GM06990 (cell line): ENCODE measurements around the gene ANKRD42.

Experiments used
- DNase-seq: peaks from one replicate; pipeline ENCODE4 v3.0.0-alpha.2; 2011; ENCODE audit not compliant: insufficient read length; ENCODE audit errors: extremely low read depth
- H3K27me3 ChIP-seq: replicated peaks from 2 replicates; pipeline ENCODE4 v1.6.0; 2011; ENCODE audit warnings: low read length; ENCODE audit not compliant: control insufficient read depth, insufficient read depth
- H3K36me3 ChIP-seq: 2 replicates; pipeline ENCODE4 v1.5.1; 2011; ENCODE audit warnings: low read length; ENCODE audit not compliant: control insufficient read depth, insufficient read depth
- H3K4me3 ChIP-seq: replicated peaks from 2 replicates; pipeline ENCODE4 v1.5.1; 2011; ENCODE audit warnings: low read depth, mild to moderate bottlenecking, control low read depth, low read length
- CTCF ChIP-seq: IDR thresholded peaks from 2 replicates; pipeline ENCODE4 v1.5.1; 2011; ENCODE audit warnings: low read length, control low read depth, mild to moderate bottlenecking, inconsistent platforms; ENCODE audit not compliant: insufficient read depth, poor library complexity, severe bottlenecking

ANKRD42 gene

GRCh38 chr11:83223457-83223856 is 29.9 kb downstream of the ANKRD42 start:
- H3K4me3 ChIP-seq: no peak overlapping the region
- H3K36me3 ChIP-seq: no peaks in the 10 kb centered on the region
- no peaks in the 10 kb centered on the region for H3K27me3 ChIP-seq
- no peak for TF ChIP-seq CTCF
- DNase-seq: no peak

- no peaks in the 10 kb centered on the region for H3K36me3 ChIP-seq
- no peak for DNase-seq
- no peak overlapping the region for H3K4me3 ChIP-seq
Measured at GRCh38 chr11:83235825-83236224, 42.3 kb downstream of the ANKRD42 start.

GRCh38 chr11:83238111-83238510 is 44.6 kb downstream of the ANKRD42 start:
- no peak overlapping the region for H3K4me3 ChIP-seq
- DNase-seq: no peak
- no peak for TF ChIP-seq CTCF

More at GRCh38 chr11:83235825-83236224, 42.3 kb downstream of the ANKRD42 start:
- no peaks in the 10 kb centered on the region for H3K27me3 ChIP-seq
- no peak for TF ChIP-seq CTCF

GRCh38 chr11:83241291-83241946 is 47.9 kb downstream of the ANKRD42 start:
- no peak overlapping the region for H3K4me3 ChIP-seq
- peak; percentile 46 for TF ChIP-seq CTCF
- no peaks in the 10 kb centered on the region for H3K27me3 ChIP-seq
- no peaks in the 10 kb centered on the region for H3K36me3 ChIP-seq
- DNase-seq: no peak

More at GRCh38 chr11:83238111-83238510, 44.6 kb downstream of the ANKRD42 start:
- H3K36me3 ChIP-seq: no peaks in the 10 kb centered on the region
- no peaks in the 10 kb centered on the region for H3K27me3 ChIP-seq

GRCh38 chr11:83249445-83249844 is 55.9 kb downstream of the ANKRD42 start:
- DNase-seq: no peak
- Histone ChIP-seq H3K36me3 (no peaks in the 10 kb centered on the region), H3K4me3 (no peak overlapping the region), H3K27me3 (no peaks in the 10 kb centered on the region)
- no peak for TF ChIP-seq CTCF
